Measurements from ENCODE around the gene TMEM202. TPM values are rescaled to one million over a fixed set of nuclear protein-coding genes. Genes with fewer than 3 reads are reported as not detected.

Gene TMEM202
- total and polyA plus RNA-seq, 2 experiments from 2014 or later = not detected

- H3K4me1 ChIP-seq (ENCODE audit: insufficient read depth) = no peaks in the 10 kb centered on the region
- H3K4me3 ChIP-seq = no peak overlapping the region
- no peaks in the 10 kb centered on the region for H3K27me3 ChIP-seq (ENCODE audit: insufficient read depth)
- H2AFZ ChIP-seq = no peak overlapping the region
- TF ChIP-seq, protein P1, sequence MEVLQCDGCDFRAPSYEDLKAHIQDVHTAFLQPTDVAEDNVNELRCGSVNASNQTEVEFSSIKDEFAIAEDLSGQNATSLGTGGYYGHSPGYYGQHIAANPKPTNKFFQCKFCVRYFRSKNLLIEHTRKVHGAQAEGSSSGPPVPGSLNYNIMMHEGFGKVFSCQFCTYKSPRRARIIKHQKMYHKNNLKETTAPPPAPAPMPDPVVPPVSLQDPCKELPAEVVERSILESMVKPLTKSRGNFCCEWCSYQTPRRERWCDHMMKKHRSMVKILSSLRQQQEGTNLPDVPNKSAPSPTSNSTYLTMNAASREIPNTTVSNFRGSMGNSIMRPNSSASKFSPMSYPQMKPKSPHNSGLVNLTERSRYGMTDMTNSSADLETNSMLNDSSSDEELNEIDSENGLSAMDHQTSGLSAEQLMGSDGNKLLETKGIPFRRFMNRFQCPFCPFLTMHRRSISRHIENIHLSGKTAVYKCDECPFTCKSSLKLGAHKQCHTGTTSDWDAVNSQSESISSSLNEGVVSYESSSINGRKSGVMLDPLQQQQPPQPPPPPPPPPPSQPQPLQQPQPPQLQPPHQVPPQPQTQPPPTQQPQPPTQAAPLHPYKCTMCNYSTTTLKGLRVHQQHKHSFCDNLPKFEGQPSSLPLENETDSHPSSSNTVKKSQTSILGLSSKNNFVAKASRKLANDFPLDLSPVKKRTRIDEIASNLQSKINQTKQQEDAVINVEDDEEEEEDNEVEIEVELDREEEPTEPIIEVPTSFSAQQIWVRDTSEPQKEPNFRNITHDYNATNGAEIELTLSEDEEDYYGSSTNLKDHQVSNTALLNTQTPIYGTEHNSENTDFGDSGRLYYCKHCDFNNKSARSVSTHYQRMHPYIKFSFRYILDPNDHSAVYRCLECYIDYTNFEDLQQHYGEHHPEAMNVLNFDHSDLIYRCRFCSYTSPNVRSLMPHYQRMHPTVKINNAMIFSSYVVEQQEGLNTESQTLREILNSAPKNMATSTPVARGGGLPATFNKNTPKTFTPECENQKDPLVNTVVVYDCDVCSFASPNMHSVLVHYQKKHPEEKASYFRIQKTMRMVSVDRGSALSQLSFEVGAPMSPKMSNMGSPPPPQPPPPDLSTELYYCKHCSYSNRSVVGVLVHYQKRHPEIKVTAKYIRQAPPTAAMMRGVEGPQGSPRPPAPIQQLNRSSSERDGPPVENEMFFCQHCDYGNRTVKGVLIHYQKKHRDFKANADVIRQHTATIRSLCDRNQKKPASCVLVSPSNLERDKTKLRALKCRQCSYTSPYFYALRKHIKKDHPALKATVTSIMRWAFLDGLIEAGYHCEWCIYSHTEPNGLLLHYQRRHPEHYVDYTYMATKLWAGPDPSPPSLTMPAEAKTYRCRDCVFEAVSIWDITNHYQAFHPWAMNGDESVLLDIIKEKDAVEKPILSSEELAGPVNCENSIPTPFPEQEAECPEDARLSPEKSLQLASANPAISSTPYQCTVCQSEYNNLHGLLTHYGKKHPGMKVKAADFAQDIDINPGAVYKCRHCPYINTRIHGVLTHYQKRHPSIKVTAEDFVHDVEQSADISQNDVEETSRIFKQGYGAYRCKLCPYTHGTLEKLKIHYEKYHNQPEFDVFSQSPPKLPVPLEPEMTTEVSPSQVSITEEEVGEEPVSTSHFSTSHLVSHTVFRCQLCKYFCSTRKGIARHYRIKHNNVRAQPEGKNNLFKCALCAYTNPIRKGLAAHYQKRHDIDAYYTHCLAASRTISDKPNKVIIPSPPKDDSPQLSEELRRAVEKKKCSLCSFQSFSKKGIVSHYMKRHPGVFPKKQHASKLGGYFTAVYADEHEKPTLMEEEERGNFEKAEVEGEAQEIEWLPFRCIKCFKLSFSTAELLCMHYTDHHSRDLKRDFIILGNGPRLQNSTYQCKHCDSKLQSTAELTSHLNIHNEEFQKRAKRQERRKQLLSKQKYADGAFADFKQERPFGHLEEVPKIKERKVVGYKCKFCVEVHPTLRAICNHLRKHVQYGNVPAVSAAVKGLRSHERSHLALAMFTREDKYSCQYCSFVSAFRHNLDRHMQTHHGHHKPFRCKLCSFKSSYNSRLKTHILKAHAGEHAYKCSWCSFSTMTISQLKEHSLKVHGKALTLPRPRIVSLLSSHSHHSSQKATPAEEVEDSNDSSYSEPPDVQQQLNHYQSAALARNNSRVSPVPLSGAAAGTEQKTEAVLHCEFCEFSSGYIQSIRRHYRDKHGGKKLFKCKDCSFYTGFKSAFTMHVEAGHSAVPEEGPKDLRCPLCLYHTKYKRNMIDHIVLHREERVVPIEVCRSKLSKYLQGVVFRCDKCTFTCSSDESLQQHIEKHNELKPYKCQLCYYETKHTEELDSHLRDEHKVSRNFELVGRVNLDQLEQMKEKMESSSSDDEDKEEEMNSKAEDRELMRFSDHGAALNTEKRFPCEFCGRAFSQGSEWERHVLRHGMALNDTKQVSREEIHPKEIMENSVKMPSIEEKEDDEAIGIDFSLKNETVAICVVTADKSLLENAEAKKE (CRISPR knock-in tag; IDR thresholded peaks at IDR 0.05) = no peak
- TF ChIP-seq ZNF331 (CRISPR knock-in tag; IDR thresholded peaks at IDR 0.05; ENCODE audit: low read depth) (no peak), CREB1 (CRISPR knock-in tag; IDR thresholded peaks at IDR 0.05; ENCODE audit: low read depth) (no peak)
- TF ChIP-seq, protein P2, sequence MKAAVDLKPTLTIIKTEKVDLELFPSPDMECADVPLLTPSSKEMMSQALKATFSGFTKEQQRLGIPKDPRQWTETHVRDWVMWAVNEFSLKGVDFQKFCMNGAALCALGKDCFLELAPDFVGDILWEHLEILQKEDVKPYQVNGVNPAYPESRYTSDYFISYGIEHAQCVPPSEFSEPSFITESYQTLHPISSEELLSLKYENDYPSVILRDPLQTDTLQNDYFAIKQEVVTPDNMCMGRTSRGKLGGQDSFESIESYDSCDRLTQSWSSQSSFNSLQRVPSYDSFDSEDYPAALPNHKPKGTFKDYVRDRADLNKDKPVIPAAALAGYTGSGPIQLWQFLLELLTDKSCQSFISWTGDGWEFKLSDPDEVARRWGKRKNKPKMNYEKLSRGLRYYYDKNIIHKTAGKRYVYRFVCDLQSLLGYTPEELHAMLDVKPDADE (IDR thresholded peaks at IDR 0.05) = no peak
- no peak for ATAC-seq
- H4K20me1 ChIP-seq (replicated peaks; ENCODE audit: insufficient read depth) = 0 out of 2 replicates have a peak, but pooled peaks cover 5% of the 10 kb centered on the region
- H3K27ac ChIP-seq (ENCODE audit: low read depth) = no peak overlapping the region
- H3K4me2 ChIP-seq = no peak overlapping the region
- H3K36me3 ChIP-seq (ENCODE audit: insufficient read depth) = 0 out of 2 replicates have a peak, but pooled peaks cover 4% of the 10 kb centered on the region
- no peaks in the 10 kb centered on the region for H3F3A ChIP-seq (replicated peaks; ENCODE audit: low read depth)
- Mint-ChIP-seq H3K27ac (no peak overlapping the region), H3K9me3 (no peaks in the 10 kb centered on the region), H3K4me3 (no peak overlapping the region), H3K4me1 (no peaks in the 10 kb centered on the region), H3K36me3 (ENCODE audit: low read depth) (peaks cover 17% of the 10 kb centered on the region), H3K27me3 (ENCODE audit: insufficient read depth, low read depth, poor library complexity) (peaks cover 4% of the 10 kb centered on the region)
- DNase-seq (ENCODE audit: low spot score) = no peak
- no peaks in the 10 kb centered on the region for H3K9me2 ChIP-seq (ENCODE audit: insufficient read depth)
- H3K79me2 ChIP-seq (replicated peaks; ENCODE audit: insufficient read depth) = no peaks in the 10 kb centered on the region
These were observed 44.8 kb upstream of the TMEM202 start for GRCh38 chr15:72353266-72353665.

DNA sequence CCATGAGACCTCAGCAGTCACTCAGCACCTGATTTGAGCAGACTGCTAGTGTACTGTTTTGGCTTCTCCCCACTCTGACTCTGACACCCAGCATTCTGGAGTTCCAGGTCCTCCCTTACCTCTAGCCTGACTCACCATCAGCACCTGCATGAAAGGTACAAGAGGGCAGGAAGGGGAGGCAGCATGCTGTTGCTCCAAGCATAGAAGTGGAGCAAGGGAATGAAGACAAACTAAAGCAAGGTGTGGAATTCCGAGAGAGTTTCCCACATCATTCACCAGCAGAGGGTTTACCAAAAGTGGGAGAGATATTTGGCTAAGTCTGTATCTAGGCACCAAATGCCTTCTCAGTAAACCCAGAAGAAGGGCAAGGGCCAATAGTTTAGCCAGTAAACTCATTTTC, 43.6 kb upstream of the TMEM202 start:
- Histone ChIP-seq H3K36me3 (ENCODE audit: insufficient read depth) (0 out of 2 replicates have a peak, but pooled peaks cover 4% of the 10 kb centered on the region), H3F3A (replicated peaks; ENCODE audit: low read depth) (no peaks in the 10 kb centered on the region), H3K79me2 (replicated peaks; ENCODE audit: insufficient read depth) (no peaks in the 10 kb centered on the region), H3K4me1 (ENCODE audit: insufficient read depth) (no peaks in the 10 kb centered on the region), H3K4me3 (no peak overlapping the region), H2AFZ (no peak overlapping the region), H4K20me1 (replicated peaks; ENCODE audit: insufficient read depth) (peaks cover 5% of the 10 kb centered on the region; the same call in 1 of the 2 replicates), H3K27me3 (ENCODE audit: insufficient read depth) (no peaks in the 10 kb centered on the region), H3K27ac (ENCODE audit: low read depth) (no peak overlapping the region), H3K4me2 (no peak overlapping the region), H3K9me2 (ENCODE audit: insufficient read depth) (no peaks in the 10 kb centered on the region)
- H3K27ac Mint-ChIP-seq = no peak overlapping the region
- H3K36me3 Mint-ChIP-seq (ENCODE audit: low read depth) = peaks cover 5% of the 10 kb centered on the region; the same call in 1 of the 3 replicates
- H3K4me1 Mint-ChIP-seq = no peaks in the 10 kb centered on the region
- no peak overlapping the region for H3K4me3 Mint-ChIP-seq
- ATAC-seq (no peak), DNase-seq (ENCODE audit: low spot score) (no peak)
- H3K27me3 Mint-ChIP-seq (ENCODE audit: insufficient read depth, low read depth, poor library complexity) = peaks cover 4% of the 10 kb centered on the region
- H3K9me3 Mint-ChIP-seq = no peaks in the 10 kb centered on the region
- no peak for TF ChIP-seq ZNF331 (CRISPR knock-in tag; IDR thresholded peaks at IDR 0.05; ENCODE audit: low read depth)
- TF ChIP-seq EZH2phosphoT487 (IDR thresholded peaks at IDR 0.05; ENCODE audit: unreplicated experiment) = no peak
- TF ChIP-seq, protein P2 (IDR thresholded peaks at IDR 0.05) = no peak
- no peak for TF ChIP-seq JUNB (IDR thresholded peaks at IDR 0.05; ENCODE audit: unreplicated experiment)
- no peak for TF ChIP-seq NANOG (IDR thresholded peaks at IDR 0.05; ENCODE audit: borderline replicate concordance)
- TF ChIP-seq, protein P3, sequence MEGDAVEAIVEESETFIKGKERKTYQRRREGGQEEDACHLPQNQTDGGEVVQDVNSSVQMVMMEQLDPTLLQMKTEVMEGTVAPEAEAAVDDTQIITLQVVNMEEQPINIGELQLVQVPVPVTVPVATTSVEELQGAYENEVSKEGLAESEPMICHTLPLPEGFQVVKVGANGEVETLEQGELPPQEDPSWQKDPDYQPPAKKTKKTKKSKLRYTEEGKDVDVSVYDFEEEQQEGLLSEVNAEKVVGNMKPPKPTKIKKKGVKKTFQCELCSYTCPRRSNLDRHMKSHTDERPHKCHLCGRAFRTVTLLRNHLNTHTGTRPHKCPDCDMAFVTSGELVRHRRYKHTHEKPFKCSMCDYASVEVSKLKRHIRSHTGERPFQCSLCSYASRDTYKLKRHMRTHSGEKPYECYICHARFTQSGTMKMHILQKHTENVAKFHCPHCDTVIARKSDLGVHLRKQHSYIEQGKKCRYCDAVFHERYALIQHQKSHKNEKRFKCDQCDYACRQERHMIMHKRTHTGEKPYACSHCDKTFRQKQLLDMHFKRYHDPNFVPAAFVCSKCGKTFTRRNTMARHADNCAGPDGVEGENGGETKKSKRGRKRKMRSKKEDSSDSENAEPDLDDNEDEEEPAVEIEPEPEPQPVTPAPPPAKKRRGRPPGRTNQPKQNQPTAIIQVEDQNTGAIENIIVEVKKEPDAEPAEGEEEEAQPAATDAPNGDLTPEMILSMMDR (conservative IDR thresholded peaks at IDR 0.05; ENCODE audit: low read depth in 2 of 2) = no peak
- TF ChIP-seq STAT1 (IDR thresholded peaks at IDR 0.05; ENCODE audit: unreplicated experiment) = no peak
- TF ChIP-seq EZH2 (IDR thresholded peaks at IDR 0.05; ENCODE audit: low read depth, unreplicated experiment) = no peak
- TF ChIP-seq CREB1 (CRISPR knock-in tag; IDR thresholded peaks at IDR 0.05; ENCODE audit: low read depth) = no peak
- no peak for TF ChIP-seq POLR2AphosphoS5 (IDR thresholded peaks at IDR 0.05; ENCODE audit: low read depth)
